HS-5 (cell line): ENCODE measurements around the gene C1orf105.

Experiments used
- DNase-seq: peaks from one replicate; pipeline ENCODE4 v3.0.0-alpha.2; 2012; ENCODE audit warnings: low read depth

C1orf105 gene

GRCh38 chr1:172397221-172397620, 23.3 kb upstream of the C1orf105 start:
- DNase-seq = no peak

GRCh38 chr1:172397633-172398032, 22.9 kb upstream of the C1orf105 start:
- no peak for DNase-seq

GRCh38 chr1:172398193-172398592, 22.3 kb upstream of the C1orf105 start:
- no peak for DNase-seq

- peak; percentile 69 for DNase-seq
These were observed 21.3 kb upstream of the C1orf105 start for GRCh38 chr1:172398970-172399755.

- DNase-seq = no peak
These were observed 20.4 kb upstream of the C1orf105 start for GRCh38 chr1:172399756-172400721.

GRCh38 chr1:172400722-172401105, 19.8 kb upstream of the C1orf105 start:
- DNase-seq = no peak

GRCh38 chr1:172401477-172401876, 19.0 kb upstream of the C1orf105 start:
- DNase-seq = no peak

GRCh38 chr1:172401892-172402291, 18.6 kb upstream of the C1orf105 start:
- no peak for DNase-seq

GRCh38 chr1:172402878-172403569, 17.5 kb upstream of the C1orf105 start:
- no peak for DNase-seq

- DNase-seq = no peak
These were observed 16.4 kb upstream of the C1orf105 start for GRCh38 chr1:172404121-172404520.

- DNase-seq = no peak
These were observed 14.6 kb upstream of the C1orf105 start for GRCh38 chr1:172405912-172406311.

- no peak for DNase-seq
These were observed 13.5 kb upstream of the C1orf105 start for GRCh38 chr1:172406968-172407367.

- no peak for DNase-seq
These were observed 11.5 kb upstream of the C1orf105 start for GRCh38 chr1:172408958-172409357.

GRCh38 chr1:172410027-172410426, 10.5 kb upstream of the C1orf105 start:
- no peak for DNase-seq

- DNase-seq = no peak
These were observed 8.6 kb upstream of the C1orf105 start for GRCh38 chr1:172411791-172412338.

GRCh38 chr1:172414331-172414730, 6.2 kb upstream of the C1orf105 start:
- no peak for DNase-seq

GRCh38 chr1:172416496-172417035, 3.9 kb upstream of the C1orf105 start:
- no peak for DNase-seq

GRCh38 chr1:172417557-172417956, 2.9 kb upstream of the C1orf105 start:
- no peak for DNase-seq

GRCh38 chr1:172421974-172422604, 1.6 kb downstream of the C1orf105 start:
- DNase-seq = no peak

GRCh38 chr1:172423336-172423735, 2.9 kb downstream of the C1orf105 start:
- no peak for DNase-seq

GRCh38 chr1:172425339-172425738, 4.9 kb downstream of the C1orf105 start:
- DNase-seq = no peak
